ENCODE data around the gene MCF2L2.

Gene MCF2L2

DNA sequence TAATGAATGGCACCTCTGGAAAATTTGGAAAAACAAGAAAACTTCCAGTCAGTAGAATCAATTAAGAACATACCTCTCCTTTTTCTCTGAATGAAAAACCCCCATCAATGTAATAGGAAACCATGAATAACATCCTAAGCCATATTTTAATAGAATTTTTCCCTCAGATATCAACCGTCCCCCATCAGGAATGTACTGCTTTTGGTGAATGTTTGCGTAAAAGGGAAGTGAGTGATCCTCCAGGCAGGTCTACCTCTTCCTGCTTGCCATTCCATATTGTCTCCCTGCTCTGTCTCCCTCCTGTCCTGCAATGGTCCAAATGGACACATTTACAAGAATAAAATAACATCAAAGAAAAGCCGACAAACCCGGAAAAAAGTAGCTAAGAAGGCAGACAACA is 296.7 kb downstream of the MCF2L2 start:
- Histone ChIP-seq H3K4me1 (ENCODE audit: control insufficient read depth, insufficient read depth, low read length) (no peaks in the 10 kb centered on the region), H3K4me3 (ENCODE audit: low read depth, low read length) (no peak overlapping the region), H3K36me3 (ENCODE audit: control insufficient read depth in 2 of 2, insufficient read depth in 1 of 2, low read length in 2 of 2) (no peaks in the 10 kb centered on the region), H3K9me3 (ENCODE audit: control insufficient read depth, insufficient read depth, low read depth, low read length) (no peaks in the 10 kb centered on the region), H3K27ac (ENCODE audit: extremely low read depth, low read depth, low read length) (no peak overlapping the region)
- POLR2A ChIA-PET = no interaction called here
- TF ChIP-seq BCL11B (tag by site-specific recombination; IDR thresholded peaks at IDR 0.05; ENCODE audit: low read depth) = no peak
- no peak for TF ChIP-seq ZNF433 (tag by site-specific recombination; IDR thresholded peaks at IDR 0.05; ENCODE audit: low read depth)
- TF ChIP-seq RBAK (tag by site-specific recombination; IDR thresholded peaks at IDR 0.05) = no peak
- no peak for TF ChIP-seq PATZ1 (tag by site-specific recombination; IDR thresholded peaks at IDR 0.05)
- no peak for TF ChIP-seq ZNF211 (tag by site-specific recombination; IDR thresholded peaks at IDR 0.05; ENCODE audit: low read depth)
- TF ChIP-seq ZNF350 (tag by site-specific recombination; IDR thresholded peaks at IDR 0.05) = no peak
- no peak for TF ChIP-seq ZNF600 (tag by site-specific recombination; IDR thresholded peaks at IDR 0.05)
- TF ChIP-seq ZFHX2 (tag by site-specific recombination; conservative IDR thresholded peaks at IDR 0.05) = no peak
- no peak for TF ChIP-seq ZNF362 (tag by site-specific recombination; IDR thresholded peaks at IDR 0.05)
- TF ChIP-seq, protein P1, sequence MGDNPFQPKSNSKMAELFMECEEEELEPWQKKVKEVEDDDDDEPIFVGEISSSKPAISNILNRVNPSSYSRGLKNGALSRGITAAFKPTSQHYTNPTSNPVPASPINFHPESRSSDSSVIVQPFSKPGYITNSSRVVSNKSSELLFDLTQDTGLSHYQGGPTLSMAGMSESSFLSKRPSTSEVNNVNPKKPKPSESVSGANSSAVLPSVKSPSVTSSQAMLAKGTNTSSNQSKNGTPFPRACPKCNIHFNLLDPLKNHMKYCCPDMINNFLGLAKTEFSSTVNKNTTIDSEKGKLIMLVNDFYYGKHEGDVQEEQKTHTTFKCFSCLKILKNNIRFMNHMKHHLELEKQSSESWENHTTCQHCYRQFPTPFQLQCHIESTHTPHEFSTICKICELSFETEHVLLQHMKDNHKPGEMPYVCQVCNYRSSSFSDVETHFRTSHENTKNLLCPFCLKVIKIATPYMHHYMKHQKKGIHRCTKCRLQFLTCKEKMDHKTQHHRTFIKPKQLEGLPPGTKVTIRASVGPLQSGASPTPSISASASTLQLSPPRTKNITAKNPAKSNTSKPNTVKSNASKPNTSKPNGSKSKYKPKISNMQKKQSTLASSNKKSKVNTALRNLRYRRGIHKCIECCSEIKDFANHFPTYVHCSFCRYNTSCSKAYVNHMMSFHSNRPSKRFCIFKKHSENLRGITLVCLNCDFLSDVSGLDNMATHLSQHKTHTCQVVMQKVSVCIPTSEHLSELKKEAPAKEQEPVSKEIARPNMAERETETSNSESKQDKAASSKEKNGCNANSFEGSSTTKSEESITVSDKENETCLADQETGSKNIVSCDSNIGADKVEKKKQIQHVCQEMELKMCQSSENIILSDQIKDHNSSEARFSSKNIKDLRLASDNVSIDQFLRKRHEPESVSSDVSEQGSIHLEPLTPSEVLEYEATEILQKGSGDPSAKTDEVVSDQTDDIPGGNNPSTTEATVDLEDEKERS (tag by site-specific recombination; IDR thresholded peaks at IDR 0.05) = no peak
- TF ChIP-seq OSR2 (tag by site-specific recombination; IDR thresholded peaks at IDR 0.05) = no peak
- no peak for TF ChIP-seq KLF17 (tag by site-specific recombination; IDR thresholded peaks at IDR 0.05)
- TF ChIP-seq ZNF624 (tag by site-specific recombination; IDR thresholded peaks at IDR 0.05) = no peak
- CTCF ChIA-PET = interaction anchor here (0.7 kb wide), 2 partner anchors 11 to 54 kb away, joined by 3 read pairs; no protein-coding TSS in a partner anchor

GRCh38 chr3:183131186-183131725 is 297.2 kb downstream of the MCF2L2 start:
- ChIA-PET CTCF (interaction anchor here (0.6 to 0.7 kb wide), 3 partner anchors 12 to 254 kb away, joined by 3 read pairs; no protein-coding TSS in a partner anchor), POLR2A (no interaction called here)
- H3K27ac ChIP-seq (ENCODE audit: extremely low read depth, low read depth, low read length) = no peak overlapping the region
- H3K4me3 ChIP-seq (ENCODE audit: low read depth, low read length) = no peak overlapping the region
- no peaks in the 10 kb centered on the region for H3K9me3 ChIP-seq (ENCODE audit: control insufficient read depth, insufficient read depth, low read depth, low read length)
- TF ChIP-seq SCRT2 (tag by site-specific recombination; IDR thresholded peaks at IDR 0.05) (no peak), ZNF830 (tag by site-specific recombination; IDR thresholded peaks at IDR 0.05; ENCODE audit: low read depth) (no peak), KLF10 (tag by site-specific recombination; IDR thresholded peaks at IDR 0.05) (no peak), ZNF701 (tag by site-specific recombination; IDR thresholded peaks at IDR 0.05) (no peak), MEIS1 (CRISPR knock-in tag; IDR thresholded peaks at IDR 0.05; ENCODE audit: borderline replicate concordance) (no peak), ZFP37 (tag by site-specific recombination; IDR thresholded peaks at IDR 0.05) (no peak), SP2 (tag by site-specific recombination; IDR thresholded peaks at IDR 0.05) (no peak), ZNF791 (tag by site-specific recombination; IDR thresholded peaks at IDR 0.05) (no peak)
- TF ChIP-seq, protein P2, sequence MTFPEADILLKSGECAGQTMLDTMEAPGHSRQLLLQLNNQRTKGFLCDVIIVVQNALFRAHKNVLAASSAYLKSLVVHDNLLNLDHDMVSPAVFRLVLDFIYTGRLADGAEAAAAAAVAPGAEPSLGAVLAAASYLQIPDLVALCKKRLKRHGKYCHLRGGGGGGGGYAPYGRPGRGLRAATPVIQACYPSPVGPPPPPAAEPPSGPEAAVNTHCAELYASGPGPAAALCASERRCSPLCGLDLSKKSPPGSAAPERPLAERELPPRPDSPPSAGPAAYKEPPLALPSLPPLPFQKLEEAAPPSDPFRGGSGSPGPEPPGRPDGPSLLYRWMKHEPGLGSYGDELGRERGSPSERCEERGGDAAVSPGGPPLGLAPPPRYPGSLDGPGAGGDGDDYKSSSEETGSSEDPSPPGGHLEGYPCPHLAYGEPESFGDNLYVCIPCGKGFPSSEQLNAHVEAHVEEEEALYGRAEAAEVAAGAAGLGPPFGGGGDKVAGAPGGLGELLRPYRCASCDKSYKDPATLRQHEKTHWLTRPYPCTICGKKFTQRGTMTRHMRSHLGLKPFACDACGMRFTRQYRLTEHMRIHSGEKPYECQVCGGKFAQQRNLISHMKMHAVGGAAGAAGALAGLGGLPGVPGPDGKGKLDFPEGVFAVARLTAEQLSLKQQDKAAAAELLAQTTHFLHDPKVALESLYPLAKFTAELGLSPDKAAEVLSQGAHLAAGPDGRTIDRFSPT (tag by site-specific recombination; IDR thresholded peaks at IDR 0.05) = no peak
- no peaks in the 10 kb centered on the region for H3K4me1 ChIP-seq (ENCODE audit: control insufficient read depth, insufficient read depth, low read length)
- H3K36me3 ChIP-seq (ENCODE audit: control insufficient read depth in 2 of 2, insufficient read depth in 1 of 2, low read length in 2 of 2) = no peaks in the 10 kb centered on the region
